D721Med (cell line): ENCODE measurements around the gene ATP2B1.

Experiments
- DNase-seq: peaks from one replicate; pipeline ENCODE4 v3.0.0; 2011; ENCODE audit warnings: low spot score; ENCODE audit not compliant: insufficient read length
- FAIRE-seq: peaks from 2 replicates; lab custom pipeline; 2011; peaks lifted over from hg19 to GRCh38; lab: Jason Lieb, UNC
- CTCF ChIP-seq: IDR thresholded peaks from 2 replicates; pipeline ENCODE4 v1.5.1; 2012; ENCODE audit warnings: mild to moderate bottlenecking, control low read depth; ENCODE audit not compliant: insufficient read depth; ENCODE audit errors: missing control alignments

ATP2B1 gene

GRCh38 chr12:89621521-89621920, 87.1 kb downstream of the ATP2B1 start:
- TF ChIP-seq CTCF = no peak
- FAIRE-seq (no peak), DNase-seq (no peak)

GRCh38 chr12:89619764-89620163, 88.9 kb downstream of the ATP2B1 start:
- DNase-seq (no peak), FAIRE-seq (no peak)
- TF ChIP-seq CTCF = no peak

GRCh38 chr12:89618113-89618862, 90.3 kb downstream of the ATP2B1 start:
- no peak for TF ChIP-seq CTCF
- FAIRE-seq = no peak
- no peak for DNase-seq

GRCh38 chr12:89610366-89610765, 98.3 kb downstream of the ATP2B1 start:
- FAIRE-seq = no peak
- no peak for TF ChIP-seq CTCF
- no peak for DNase-seq

- no peak for FAIRE-seq
- TF ChIP-seq CTCF = no peak
These were observed 105.0 kb downstream of the ATP2B1 start for GRCh38 chr12:89603678-89604077.

GRCh38 chr12:89597770-89598169, 110.9 kb downstream of the ATP2B1 start:
- no peak for DNase-seq
- TF ChIP-seq CTCF = no peak
- FAIRE-seq = no peak

More at GRCh38 chr12:89603678-89604077, 105.0 kb downstream of the ATP2B1 start:
- DNase-seq = no peak

- TF ChIP-seq CTCF = no peak
- no peak for FAIRE-seq
- no peak for DNase-seq
These were observed 111.4 kb downstream of the ATP2B1 start for GRCh38 chr12:89597210-89597609.
